Activated naive CD4-positive, alpha-beta T cell treated with anti-CD3 and anti-CD28 coated beads, Interleukin-2, amount 10 ng/mL, durations not matched to agents 7 days and 5 days (primary cell): ENCODE results near the gene YWHAQ.
"Not testable (repeated sequence)": the region's sequence is repeated elsewhere in the genome, so short reads cannot be mapped to it uniquely, and the experiment has no call there.

ENCODE experiments used
- CTCF ChIA-PET: fragments of 350-600 bp; sonication (Branson Sonifier 250); formaldehyde crosslinking; loops from one replicate; lab custom pipeline; 2021; ENCODE audit warnings: antibody characterized with exemption; lab: Charles Lee
- DNase-seq: peaks from one replicate; pipeline ENCODE4 v3.0.0-alpha.2; 2020
- H3K27ac Mint-ChIP-seq: one replicate; pipeline ENCODE4 v1.8.0; 2021; ENCODE audit warnings: mild to moderate bottlenecking, moderate library complexity, mixed read lengths
- H3K27me3 Mint-ChIP-seq: one replicate; pipeline ENCODE4 v1.8.0; 2021; ENCODE audit warnings: mild to moderate bottlenecking, mixed read lengths
- H3K36me3 Mint-ChIP-seq: one replicate; pipeline ENCODE4 v1.8.0; 2021; ENCODE audit warnings: mixed read lengths
- H3K4me1 Mint-ChIP-seq: one replicate; pipeline ENCODE4 v1.8.0; 2021; ENCODE audit warnings: mixed read lengths
- H3K4me3 Mint-ChIP-seq: one replicate; pipeline ENCODE4 v1.8.0; 2021; ENCODE audit warnings: mild to moderate bottlenecking, moderate library complexity, mixed read lengths
- H3K9me3 Mint-ChIP-seq: one replicate; pipeline ENCODE4 v1.8.0; 2021; ENCODE audit warnings: mixed read lengths

YWHAQ gene

DNA sequence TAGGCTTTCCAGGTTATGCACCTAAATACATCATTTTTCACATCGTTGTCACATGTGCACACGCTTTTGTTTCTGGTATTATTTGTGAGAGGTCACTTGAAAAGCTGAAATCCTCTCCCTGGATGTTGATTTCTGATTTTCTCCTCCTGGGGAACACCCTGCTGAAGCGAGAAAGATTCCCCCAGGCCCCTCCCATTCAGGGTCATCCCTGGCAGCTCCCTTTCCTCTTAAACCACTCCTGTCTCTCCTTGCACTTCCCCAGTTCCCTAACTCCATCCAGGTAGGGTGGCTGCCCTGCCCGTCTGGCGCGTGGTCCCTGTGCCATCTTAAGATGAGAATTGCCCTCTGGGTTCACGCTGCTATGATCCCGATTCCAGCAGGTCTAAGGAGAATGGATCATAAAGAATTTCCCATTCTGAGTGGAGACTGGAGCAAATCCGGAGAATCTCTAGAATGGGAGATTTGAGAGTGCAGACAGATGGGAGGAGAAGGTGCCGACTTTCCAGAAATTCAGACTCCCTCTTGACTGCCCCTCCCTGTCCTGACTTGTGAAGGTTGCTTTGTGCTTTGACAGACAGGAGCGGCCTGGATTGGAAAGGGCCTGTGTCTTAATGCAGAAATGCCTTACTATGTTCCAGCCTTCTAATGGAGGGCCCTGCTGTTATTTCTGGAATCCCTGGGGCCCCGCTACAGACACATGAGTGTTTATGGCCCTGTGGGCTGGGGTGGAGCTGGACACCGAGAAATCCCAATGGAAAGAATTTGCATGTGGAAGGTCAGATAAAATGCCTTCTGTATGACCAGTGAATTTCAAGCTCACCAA lies 1.3 kb upstream of the YWHAQ start:
- Mint-ChIP-seq H3K9me3 (no peaks in the 10 kb centered on the region), H3K27me3 (peaks cover 47% of the 10 kb centered on the region), H3K4me1 (peaks cover 40% of the 10 kb centered on the region), H3K4me3 (peak overlapping the region; percentile 97), H3K36me3 (peaks cover 32% of the 10 kb centered on the region), H3K27ac (peak overlapping the region; percentile 5)
- DNase-seq: no peak
- CTCF ChIA-PET: interaction anchor here (0.7 kb wide), 1 partner anchor 64 kb away, joined by 4 read pairs; no protein-coding TSS in a partner anchor

DNA sequence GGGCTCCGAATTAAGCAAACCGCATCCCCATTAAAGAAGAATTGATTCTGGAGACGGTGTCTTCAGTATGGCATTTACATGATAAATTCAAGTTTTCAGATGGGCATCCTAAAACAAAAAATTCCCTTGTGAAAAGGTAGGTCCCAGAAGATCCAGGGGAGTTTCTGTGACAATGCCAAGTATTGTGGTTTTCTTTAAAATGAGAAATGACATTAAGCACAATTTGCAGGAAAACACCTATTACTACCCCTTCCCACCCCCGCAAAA lies 689 bp upstream of the YWHAQ start:
- Mint-ChIP-seq H3K9me3 (no peaks in the 10 kb centered on the region), H3K27me3 (peaks cover 42% of the 10 kb centered on the region), H3K4me1 (peaks cover 46% of the 10 kb centered on the region), H3K4me3 (peak overlapping the region; percentile 97), H3K36me3 (peaks cover 38% of the 10 kb centered on the region), H3K27ac (peak overlapping the region; percentile 96)
- no peak for DNase-seq
- CTCF ChIA-PET: interaction anchor here (0.7 to 1.9 kb wide), 3 partner anchors 64 to 354 kb away, joined by 3 to 5 read pairs (median 4); no protein-coding TSS in a partner anchor

DNA sequence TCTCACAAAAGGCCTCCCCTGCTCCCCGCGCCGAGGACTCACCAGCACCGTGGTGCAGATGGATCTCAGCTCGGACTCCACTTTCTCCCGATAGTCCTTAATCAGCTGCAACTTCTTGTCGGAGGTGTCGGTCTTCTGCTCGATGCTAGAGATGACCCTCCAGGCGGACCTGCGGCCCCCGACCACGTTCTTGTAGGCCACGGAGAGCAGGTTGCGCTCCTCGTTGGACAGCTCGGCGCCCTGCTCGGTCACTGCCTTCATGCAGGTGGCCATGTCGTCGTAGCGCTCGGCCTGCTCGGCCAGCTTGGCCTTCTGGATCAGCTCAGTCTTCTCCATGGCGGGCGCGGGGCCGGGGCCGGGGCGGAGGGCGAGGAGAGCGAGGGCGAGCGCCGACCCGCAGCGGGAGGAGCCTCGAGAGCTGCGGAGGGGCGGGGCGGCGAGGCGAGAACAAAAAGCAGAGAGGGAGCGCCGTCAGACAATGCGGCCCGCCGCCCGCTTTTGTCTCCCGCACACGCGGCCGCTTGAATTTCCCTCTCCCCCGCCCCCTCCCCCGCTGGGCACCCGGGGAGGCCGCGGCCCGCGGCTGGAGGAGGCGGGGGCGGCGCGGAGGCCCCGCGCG lies 571 bp downstream of the YWHAQ start:
- DNase-seq: peak; percentile 84
- peaks cover 58% of the 10 kb centered on the region for H3K4me1 Mint-ChIP-seq
- peaks cover 51% of the 10 kb centered on the region for H3K36me3 Mint-ChIP-seq
- CTCF ChIA-PET: interaction anchor here (1.2 to 2.0 kb wide), 6 partner anchors 10 to 140 kb away, joined by 4 to 6 read pairs (median 5); partner anchors contain the start of gene ADAM17
- peaks cover 38% of the 10 kb centered on the region for H3K27me3 Mint-ChIP-seq
- H3K9me3 Mint-ChIP-seq: no peaks in the 10 kb centered on the region
- peak overlapping the region; percentile 93 for H3K27ac Mint-ChIP-seq
- peak overlapping the region; percentile 97 for H3K4me3 Mint-ChIP-seq

DNA sequence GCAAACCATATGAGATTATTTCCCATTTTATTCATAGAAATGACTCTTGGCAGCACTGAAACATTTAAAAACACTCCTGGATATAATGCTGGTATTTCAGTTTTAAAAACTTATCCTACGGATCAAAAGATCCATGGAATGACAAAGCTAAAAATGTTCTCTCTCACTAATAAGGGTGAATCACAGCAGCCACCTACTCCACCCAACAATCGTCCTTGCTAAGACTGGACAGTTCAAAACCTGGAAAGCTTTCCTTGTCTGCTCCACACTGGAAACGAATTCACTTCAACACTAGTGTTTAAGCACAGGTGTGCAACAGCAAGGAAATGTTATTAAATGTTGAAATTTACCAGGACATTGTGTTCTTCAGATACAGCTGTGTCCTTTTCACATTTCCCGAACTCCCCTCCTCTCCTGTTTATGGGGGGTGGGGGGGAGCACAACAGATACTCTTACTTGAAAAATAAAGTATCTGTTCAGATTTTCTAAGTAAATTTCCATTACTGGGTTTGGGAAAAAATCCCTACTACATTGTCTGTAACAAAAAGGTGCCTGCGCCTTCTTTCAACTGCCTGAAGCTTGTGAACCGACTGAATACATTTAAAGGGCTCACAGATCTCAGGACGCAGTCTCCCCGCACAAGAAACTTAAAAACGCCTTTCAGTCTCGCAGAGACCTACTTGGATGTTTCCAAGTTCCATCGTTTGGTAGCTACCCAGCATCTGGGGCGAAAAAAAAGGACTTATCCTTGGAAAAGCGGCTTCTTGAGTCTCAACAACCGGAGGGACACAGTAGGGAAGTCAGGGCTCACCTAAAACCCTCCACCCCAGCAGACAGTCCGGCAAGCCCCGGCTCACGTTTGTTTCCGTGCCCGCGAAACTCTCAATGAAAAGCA lies 1.3 kb downstream of the YWHAQ start:
- H3K36me3 Mint-ChIP-seq: peaks cover 52% of the 10 kb centered on the region
- H3K4me3 Mint-ChIP-seq: peak overlapping the region; percentile 97
- CTCF ChIA-PET: interaction anchor here (1.2 to 2.0 kb wide), 7 partner anchors 9 to 141 kb away, joined by 3 to 6 read pairs (median 5); partner anchors contain the start of gene ADAM17
- DNase-seq: no peak
- peak overlapping the region; percentile 93 for H3K27ac Mint-ChIP-seq
- peaks cover 31% of the 10 kb centered on the region for H3K27me3 Mint-ChIP-seq
- peaks cover 60% of the 10 kb centered on the region for H3K4me1 Mint-ChIP-seq
- H3K9me3 Mint-ChIP-seq: no peaks in the 10 kb centered on the region

DNA sequence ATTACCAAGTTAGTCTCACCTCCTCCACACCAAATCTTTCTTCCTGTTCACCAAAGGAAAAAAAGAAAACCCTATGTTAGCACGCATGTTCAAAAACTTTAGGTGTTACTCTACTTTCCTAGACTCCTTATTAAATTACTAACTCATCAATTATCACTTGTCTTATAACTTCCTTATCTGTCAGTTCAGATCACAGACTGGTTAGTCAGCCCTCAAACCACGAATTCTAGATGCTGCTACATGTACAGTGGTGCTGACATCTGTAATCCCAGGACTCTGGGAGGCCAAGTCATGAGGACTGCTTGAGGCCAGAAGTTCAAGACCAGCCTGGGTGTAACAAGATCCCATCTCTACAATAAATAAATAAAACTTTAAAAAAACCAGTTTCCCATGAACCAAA lies 3.5 kb downstream of the YWHAQ start:
- no peak overlapping the region for H3K4me3 Mint-ChIP-seq
- H3K27me3 Mint-ChIP-seq: peaks cover 14% of the 10 kb centered on the region
- peak overlapping the region; percentile 38 for H3K27ac Mint-ChIP-seq
- DNase-seq: no peak
- no peaks in the 10 kb centered on the region for H3K9me3 Mint-ChIP-seq
- peaks cover 70% of the 10 kb centered on the region for H3K4me1 Mint-ChIP-seq
- H3K36me3 Mint-ChIP-seq: peaks cover 66% of the 10 kb centered on the region
- CTCF ChIA-PET: no interaction called here

DNA sequence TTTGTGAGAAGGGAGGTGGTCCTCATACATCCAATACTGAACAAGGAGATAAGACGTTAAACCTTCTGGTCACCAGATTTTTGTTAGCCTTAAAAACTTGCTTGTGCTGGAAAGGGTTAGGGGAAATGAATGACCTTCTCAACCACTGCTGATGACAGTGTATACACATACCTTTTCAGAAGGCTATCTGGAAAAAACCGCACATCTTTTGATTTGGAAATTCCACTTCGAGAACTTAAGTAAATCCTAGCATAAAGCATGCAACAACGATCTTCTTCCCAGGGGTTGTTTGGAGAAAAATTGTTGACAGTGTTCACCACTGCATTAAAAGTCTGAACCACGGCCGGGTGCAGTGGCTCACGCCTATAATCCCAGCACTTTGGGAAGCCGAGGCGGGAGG lies 7.6 kb downstream of the YWHAQ start:
- Mint-ChIP-seq H3K4me3 (no peak overlapping the region), H3K27me3 (no peaks in the 10 kb centered on the region), H3K36me3 (peaks cover 64% of the 10 kb centered on the region), H3K9me3 (no peaks in the 10 kb centered on the region), H3K27ac (no peak overlapping the region), H3K4me1 (peaks cover 75% of the 10 kb centered on the region)
- DNase-seq: no peak
- CTCF ChIA-PET: no interaction called here

DNA sequence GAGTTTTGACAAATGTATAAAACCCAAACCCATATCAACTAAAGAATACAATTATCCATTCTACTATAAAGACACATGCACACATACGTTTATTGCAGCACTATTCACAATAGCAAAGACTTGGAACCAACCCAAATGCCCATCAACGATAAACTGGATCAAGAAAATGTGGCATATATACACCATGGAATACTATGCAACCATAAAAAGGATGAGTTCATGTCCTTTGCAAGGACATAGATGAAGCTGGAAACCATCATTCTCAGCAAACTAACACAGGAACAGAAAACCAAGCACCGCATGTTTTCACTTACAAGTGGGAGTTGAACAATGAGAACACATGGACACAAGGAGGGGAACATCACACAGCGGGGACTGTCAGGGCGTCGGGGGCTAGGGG lies 9.1 kb downstream of the YWHAQ start:
- H3K4me3 Mint-ChIP-seq, H3K27me3 Mint-ChIP-seq, H3K27ac Mint-ChIP-seq, CTCF ChIA-PET, H3K9me3 Mint-ChIP-seq, DNase-seq: not testable (repeated sequence)
- Mint-ChIP-seq H3K36me3 (peaks cover 60% of the 10 kb centered on the region), H3K4me1 (peaks cover 71% of the 10 kb centered on the region)

DNA sequence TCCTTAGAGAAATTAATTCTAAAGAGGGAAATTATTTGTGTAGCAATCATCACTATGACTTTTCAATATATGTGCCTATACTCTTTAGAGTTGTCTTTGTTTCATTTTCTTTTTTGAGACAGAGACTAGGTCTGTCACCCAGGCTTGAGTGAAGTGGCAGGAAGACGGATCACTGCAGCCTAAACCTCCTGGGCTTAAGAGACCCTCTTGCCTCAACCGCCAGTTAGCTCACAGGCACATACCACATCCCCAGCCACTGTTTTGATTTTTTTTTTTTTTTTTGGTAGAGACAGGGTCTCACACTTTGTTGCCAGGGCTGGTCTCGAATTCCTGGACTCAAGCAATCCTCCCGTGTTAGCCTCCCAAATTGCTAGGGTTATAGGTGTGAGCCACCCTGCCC lies 12.4 kb downstream of the YWHAQ start:
- peak; percentile 62 for DNase-seq
- CTCF ChIA-PET: interaction anchor here (0.6 to 3.0 kb wide), 6 partner anchors 10 to 181 kb away, joined by 3 to 10 read pairs (median 4); no protein-coding TSS in a partner anchor

DNA sequence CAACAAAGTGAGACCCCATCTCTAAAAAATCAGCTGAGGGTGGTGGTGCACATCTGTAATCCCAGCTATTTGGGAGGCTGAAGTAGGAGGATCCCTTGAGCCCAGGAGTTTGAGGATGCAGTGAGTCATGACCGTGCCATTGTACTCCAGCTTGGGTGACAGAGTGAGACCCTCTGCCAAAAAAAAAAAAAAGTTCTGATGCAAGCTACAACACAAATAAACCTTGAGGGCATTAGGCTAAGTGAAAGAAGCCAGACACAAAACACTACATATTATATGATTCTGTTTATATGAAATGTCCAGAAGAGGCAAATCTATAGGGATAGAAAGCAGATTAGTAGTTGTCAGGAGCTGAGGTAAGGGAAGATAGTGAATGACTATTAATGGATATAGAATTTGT lies 13.0 kb downstream of the YWHAQ start:
- peaks cover 83% of the 10 kb centered on the region for H3K4me1 Mint-ChIP-seq
- H3K4me3 Mint-ChIP-seq: peak overlapping the region; percentile 32
- peaks cover 61% of the 10 kb centered on the region for H3K36me3 Mint-ChIP-seq
- H3K9me3 Mint-ChIP-seq: no peaks in the 10 kb centered on the region
- H3K27ac Mint-ChIP-seq: peak overlapping the region; percentile 6
- no peak for DNase-seq
- no peaks in the 10 kb centered on the region for H3K27me3 Mint-ChIP-seq
- CTCF ChIA-PET: interaction anchor here (0.6 to 3.0 kb wide), 7 partner anchors 9 to 163 kb away, joined by 3 to 10 read pairs (median 3); no protein-coding TSS in a partner anchor

More for the DNA sequence above, 12.4 kb downstream of the YWHAQ start:
- Mint-ChIP-seq H3K27me3 (no peaks in the 10 kb centered on the region), H3K36me3 (peaks cover 61% of the 10 kb centered on the region), H3K27ac (peak overlapping the region; percentile 90), H3K4me1 (peaks cover 78% of the 10 kb centered on the region), H3K9me3 (no peaks in the 10 kb centered on the region), H3K4me3 (peak overlapping the region; percentile 35)

DNA sequence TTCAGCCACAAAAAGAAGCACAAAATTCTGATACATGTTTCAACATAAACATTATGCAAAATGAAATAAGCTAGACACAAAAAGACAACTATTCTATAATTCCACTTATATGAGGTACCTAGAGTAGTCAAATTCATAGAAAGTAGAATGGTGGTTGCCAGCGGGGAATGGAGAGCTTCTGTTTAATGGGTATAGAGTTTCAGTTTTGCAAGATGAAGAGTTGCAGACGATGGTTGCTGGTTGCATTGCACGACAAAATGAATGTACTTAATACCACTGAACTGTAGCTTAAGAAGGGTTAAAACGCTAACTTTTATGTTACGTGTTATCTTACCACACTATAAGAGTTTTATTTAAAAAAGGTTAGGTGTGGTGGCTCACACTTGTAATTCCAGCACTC lies 13.5 kb downstream of the YWHAQ start:
- no peak overlapping the region for H3K4me3 Mint-ChIP-seq
- DNase-seq: no peak
- no peaks in the 10 kb centered on the region for H3K9me3 Mint-ChIP-seq
- H3K4me1 Mint-ChIP-seq: peaks cover 85% of the 10 kb centered on the region
- CTCF ChIA-PET: interaction anchor here (0.6 to 3.0 kb wide), 5 partner anchors 9 to 154 kb away, joined by 3 to 10 read pairs (median 3); no protein-coding TSS in a partner anchor
- no peaks in the 10 kb centered on the region for H3K27me3 Mint-ChIP-seq
- H3K27ac Mint-ChIP-seq: peak overlapping the region; percentile 6
- peaks cover 60% of the 10 kb centered on the region for H3K36me3 Mint-ChIP-seq

DNA sequence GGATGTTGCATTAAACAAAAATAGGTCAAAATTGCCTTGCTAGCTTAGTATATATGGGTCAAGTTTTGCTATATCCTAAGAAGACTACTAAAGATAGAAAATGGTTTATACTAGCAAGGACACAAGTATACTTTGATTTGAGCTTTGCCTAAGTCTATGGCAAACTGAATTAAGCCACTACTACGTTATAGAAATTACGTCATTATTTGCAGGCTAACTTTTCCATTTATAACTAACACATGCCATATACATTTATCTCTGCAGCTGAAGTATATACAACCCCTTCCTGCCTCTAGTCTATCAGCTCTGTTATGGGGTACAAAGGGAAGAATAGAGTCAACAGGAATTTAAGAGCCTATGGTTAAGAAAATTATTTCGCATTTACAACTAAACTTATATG lies 16.2 kb downstream of the YWHAQ start:
- CTCF ChIA-PET: interaction anchor here (0.5 to 1.1 kb wide), 2 partner anchors 46 to 499 kb away, joined by 3 to 4 read pairs; no protein-coding TSS in a partner anchor
- peaks cover 52% of the 10 kb centered on the region for H3K36me3 Mint-ChIP-seq

DNA sequence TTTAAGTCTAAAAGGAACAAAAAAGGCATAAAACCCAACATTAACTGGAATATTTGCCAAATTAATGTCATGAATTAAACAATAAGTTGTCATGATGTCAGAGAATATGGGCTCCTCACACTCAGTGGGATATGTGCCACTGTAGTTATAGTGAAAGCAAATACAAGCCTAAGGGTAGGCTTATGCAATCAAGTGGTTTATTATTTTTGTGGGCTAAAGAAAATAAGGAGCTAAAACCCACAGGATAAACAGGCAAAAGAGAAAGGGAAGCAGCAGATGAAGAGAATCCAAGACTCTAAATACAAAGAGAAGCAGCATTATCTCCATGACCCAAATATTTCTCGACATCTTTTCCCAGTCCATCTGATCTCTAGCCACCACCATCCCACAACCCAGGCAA lies 17.5 kb downstream of the YWHAQ start:
- CTCF ChIA-PET: no interaction called here
- DNase-seq: no peak
- H3K9me3 Mint-ChIP-seq: no peaks in the 10 kb centered on the region
- H3K4me3 Mint-ChIP-seq: no peak overlapping the region
- H3K4me1 Mint-ChIP-seq: peaks cover 86% of the 10 kb centered on the region
- peaks cover 50% of the 10 kb centered on the region for H3K36me3 Mint-ChIP-seq
- no peaks in the 10 kb centered on the region for H3K27me3 Mint-ChIP-seq
- no peak overlapping the region for H3K27ac Mint-ChIP-seq

More for the DNA sequence above, 16.2 kb downstream of the YWHAQ start:
- Mint-ChIP-seq H3K4me1 (peaks cover 86% of the 10 kb centered on the region), H3K4me3 (no peak overlapping the region), H3K27me3 (no peaks in the 10 kb centered on the region), H3K9me3 (no peaks in the 10 kb centered on the region), H3K27ac (no peak overlapping the region)
- DNase-seq: no peak

DNA sequence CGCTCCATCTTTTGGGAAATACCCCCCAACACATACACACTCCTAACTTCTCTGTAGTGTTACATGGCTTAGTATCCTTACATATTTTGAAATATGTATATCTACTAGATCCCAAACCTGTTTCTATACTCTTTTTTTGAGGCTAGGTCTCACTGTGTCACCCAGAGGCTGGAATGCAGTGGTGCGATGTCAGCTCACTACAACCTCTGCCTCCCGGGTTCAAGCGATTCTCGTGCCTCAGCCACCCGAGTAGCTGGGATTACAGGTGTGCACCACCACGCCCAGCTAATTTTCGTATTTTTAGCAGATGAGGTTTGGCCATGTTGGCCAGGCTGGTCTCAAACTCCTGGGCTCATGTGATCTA lies 19.3 kb downstream of the YWHAQ start:
- Mint-ChIP-seq H3K36me3 (peaks cover 45% of the 10 kb centered on the region), H3K4me1 (peaks cover 83% of the 10 kb centered on the region)
- H3K27ac Mint-ChIP-seq, DNase-seq, H3K27me3 Mint-ChIP-seq, H3K9me3 Mint-ChIP-seq, H3K4me3 Mint-ChIP-seq, CTCF ChIA-PET: not testable (repeated sequence)
